HG03521 (cell line): ENCODE results near the gene ORC2.
A peak's percentile ranks its signal among the peaks of the same experiment; 100 is the strongest.
"Not testable (repeated sequence)": the region's sequence is repeated elsewhere in the genome, so short reads cannot be mapped to it uniquely, and the experiment has no call there.

ENCODE experiments used
- ATAC-seq: cut with Tn5 transposase; IDR thresholded peaks from one replicate; pipeline ENCODE4 v1.9.1; 2021; ENCODE audit warnings: mild to moderate bottlenecking, moderate library complexity; ENCODE audit not compliant: unreplicated experiment

Gene ORC2

GRCh38 chr2:200939832-200940231, 23.6 kb downstream of the ORC2 start:
- ATAC-seq, result no peak

DNA sequence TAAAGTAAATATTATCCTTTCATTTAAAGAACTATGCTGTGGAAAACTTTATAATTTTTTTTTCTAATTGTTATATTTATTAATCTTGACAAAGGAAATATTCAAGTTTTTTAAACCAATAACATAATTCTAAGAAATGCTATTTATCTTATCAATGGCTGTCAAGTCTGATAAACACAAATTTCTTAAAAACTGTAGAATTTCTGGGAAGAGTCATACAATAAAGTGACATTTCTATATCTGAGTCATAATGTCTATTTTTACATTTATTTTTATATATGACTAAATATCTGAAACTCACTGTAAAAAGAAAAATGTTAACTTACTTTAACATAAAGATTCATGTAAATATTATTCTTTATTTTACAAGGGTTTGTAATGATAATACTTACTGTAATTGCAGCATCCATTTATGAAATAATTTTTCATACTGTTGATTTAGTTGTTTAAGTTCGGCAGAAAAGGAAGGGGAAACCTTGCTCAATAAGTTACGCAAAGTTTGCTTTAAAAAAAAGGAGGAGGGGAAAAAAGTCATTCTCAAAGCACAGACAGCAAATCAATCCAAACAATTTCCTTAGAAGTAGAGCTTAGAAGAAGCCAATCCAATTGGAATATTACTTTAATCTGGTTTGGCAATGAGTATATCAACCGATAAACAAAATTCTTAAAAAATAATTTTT, 32.4 kb downstream of the ORC2 start:
- ATAC-seq, result no peak

DNA sequence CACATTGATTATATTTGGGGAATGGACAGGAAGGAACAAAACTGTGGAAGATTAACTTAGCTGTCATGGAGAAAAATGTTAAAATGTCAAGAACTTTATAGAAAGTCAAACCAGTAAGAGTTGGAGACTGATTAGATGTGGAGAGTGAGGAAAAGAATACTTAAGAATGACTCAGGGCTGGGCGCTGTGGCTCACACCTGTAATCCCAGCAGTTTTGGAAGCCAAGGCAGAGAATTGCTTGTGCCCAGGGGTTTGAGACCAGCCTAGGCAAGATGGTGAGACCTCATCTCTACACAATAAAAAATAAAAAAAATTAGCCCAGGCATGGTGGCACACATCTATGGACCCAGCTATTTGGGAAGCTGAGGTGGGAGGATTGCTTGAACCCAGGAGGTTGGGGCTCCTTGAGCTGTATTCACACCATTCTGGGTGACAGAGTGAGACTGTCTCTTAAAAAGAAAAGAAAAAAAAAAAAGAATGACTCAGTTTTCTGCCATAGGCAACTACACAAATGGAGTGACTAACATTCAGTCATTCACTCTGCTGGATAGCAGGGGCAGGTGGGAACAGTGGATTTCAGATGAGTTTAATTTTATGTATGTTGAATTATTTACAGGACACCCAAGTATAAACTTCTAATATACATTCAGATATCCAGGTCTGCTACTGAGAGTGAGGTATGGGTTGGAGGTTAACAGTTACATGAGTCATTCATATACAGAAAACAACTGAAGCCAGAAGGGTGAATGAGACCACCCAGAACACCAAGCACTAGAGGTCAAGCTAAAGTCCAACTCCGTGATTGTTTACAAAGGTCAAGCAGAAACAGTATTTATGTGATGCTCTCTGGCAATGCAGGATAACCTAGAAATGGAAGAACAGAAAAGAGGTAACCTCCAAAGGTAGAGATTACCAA, 33.9 kb downstream of the ORC2 start:
- ATAC-seq, result no peak

DNA sequence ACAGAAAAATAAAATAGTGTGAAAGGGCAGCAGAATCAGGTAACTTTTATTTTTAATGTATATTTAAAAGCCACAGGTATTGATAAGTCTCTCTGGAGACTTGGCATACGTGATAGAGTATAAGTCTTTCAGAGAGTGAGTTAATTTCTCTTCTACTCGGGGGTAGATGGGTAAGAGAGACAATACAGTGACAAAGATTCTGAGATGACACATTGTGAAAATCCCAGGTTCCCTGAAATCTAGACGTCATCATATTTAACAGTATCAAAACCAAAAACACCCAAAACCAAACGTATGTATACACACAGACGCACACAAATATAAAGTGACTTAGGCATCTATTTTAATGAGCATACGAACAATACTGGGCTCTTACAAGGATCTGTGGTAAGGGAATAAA, 41.0 kb downstream of the ORC2 start:
- no peak for ATAC-seq

GRCh38 chr2:200913654-200914053, 49.8 kb downstream of the ORC2 start:
- ATAC-seq, result no peak

- no peak for ATAC-seq
Measured at GRCh38 chr2:200909958-200910357, 53.5 kb downstream of the ORC2 start.

GRCh38 chr2:200905618-200906296, 57.7 kb downstream of the ORC2 start:
- no peak for ATAC-seq

DNA sequence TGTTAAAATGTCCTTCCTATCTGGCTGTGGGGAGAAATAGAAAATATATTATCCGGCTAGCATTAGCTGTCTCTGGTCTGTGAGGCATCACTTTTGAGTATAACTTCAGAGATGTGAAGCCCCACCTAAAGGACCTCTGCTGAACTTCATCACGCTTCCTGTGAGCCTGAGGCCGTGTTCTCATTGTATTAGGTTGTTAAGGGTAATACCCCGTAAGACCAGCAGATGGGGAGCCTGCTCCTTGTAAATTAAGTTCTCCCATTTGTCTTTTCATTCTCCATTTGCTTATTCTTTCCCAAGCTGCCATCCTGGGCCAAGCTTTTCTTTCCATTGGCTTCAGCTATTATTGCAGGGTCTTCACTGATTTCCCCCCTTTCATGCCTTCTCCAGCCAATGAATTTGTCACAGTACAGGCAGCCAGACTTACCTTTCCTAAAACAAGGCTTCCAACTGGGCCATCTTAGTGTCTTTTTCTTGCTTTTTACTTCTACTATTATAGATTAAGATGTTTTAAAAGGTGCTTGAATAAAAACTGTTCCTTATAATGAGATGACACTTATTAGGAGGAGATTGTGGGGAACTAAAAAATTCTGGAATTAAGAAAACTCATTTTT, 61.9 kb downstream of the ORC2 start:
- ATAC-seq, result peak; percentile 99

- ATAC-seq, result no peak
Measured at GRCh38 chr2:200899482-200899881, 64.0 kb downstream of the ORC2 start.

- ATAC-seq, result peak; percentile 84
Measured at GRCh38 chr2:200888704-200889625, 74.5 kb downstream of the ORC2 start, which contains the start of the genes NIF3L1 and PPIL3. Gene NIF3L1, plus strand, starts transcription at chr2:200889371. Its CDS starts 2,573 bp downstream, at chr2:200891944. Gene PPIL3, minus strand, starts transcription at chr2:200889077. Its CDS starts 1,462 bp downstream, at chr2:200887615.

- ATAC-seq, result not testable (repeated sequence)
Measured at GRCh38 chr2:200881715-200882249, 81.7 kb downstream of the ORC2 start.

- ATAC-seq, result no peak
Measured at GRCh38 chr2:200878289-200878880, 85.1 kb downstream of the ORC2 start.

- ATAC-seq, result no peak
Measured at GRCh38 chr2:200877443-200877842, 86.0 kb downstream of the ORC2 start.

GRCh38 chr2:200873560-200873959, 89.9 kb downstream of the ORC2 start:
- no peak for ATAC-seq

GRCh38 chr2:200871151-200871550, 92.3 kb downstream of the ORC2 start:
- no peak for ATAC-seq

GRCh38 chr2:200869014-200869413, 94.4 kb downstream of the ORC2 start:
- ATAC-seq, result no peak

DNA sequence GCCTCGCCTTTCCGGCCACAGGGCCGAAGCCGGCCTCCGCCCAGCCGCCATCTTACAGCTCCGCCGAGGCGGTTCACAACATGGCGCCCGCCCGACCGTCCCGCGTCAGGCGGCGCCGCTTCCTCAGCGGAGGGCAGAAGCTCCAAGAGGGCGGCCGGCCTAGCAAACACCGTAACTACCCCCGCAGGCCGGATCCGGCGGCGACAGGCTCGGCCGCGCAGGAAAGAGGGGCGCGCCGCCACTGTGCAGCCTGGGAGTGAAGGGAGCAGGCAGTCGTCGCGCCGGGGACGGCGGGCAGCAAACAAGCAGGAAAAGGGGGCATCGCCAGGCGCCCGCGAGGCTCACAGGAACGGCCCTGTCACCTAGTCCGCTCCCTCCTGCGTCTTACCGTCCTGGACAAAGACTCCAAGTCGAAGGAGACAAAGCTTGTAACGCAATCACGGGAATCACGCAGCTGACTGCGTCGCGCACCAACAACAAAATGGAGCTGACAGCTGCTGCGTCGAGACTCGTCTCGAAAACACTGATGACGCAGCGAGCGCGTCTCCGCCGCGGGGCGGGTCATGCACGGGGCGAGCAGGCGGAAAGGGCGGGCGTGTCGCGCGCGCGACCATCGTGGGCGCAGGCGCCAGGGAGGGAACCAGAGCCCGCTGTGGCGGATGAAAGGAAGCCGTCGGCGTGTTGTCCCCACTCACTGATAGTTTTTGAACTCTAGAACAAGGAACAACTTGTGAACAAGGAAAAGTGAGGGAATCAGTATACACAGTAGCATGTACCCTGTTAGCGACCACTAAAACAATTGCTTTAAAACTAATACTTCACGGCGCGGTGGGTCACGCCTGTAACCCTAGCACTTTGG, 99.1 kb downstream of the ORC2 start, which contains the start of gene CLK1:
Gene CLK1, minus strand, starts transcription at position 483 of the 859 bp plus-strand sequence. CDS start 2,796 bp downstream, outside the sequence.
- peak; percentile 85 for ATAC-seq

- ATAC-seq, result no peak
Measured at GRCh38 chr2:200863782-200864175, 99.7 kb downstream of the ORC2 start.
